ENCODE results near the gene RHBDL2. TPM values are rescaled to one million over a fixed set of nuclear protein-coding genes. Genes with fewer than 3 reads are reported as not detected.

RHBDL2 gene
- total and polyA plus RNA-seq, 10 of the 15 experiments (the other 5 are each of a cell fraction or from before 2014, with no cell fraction given): 0.05 TPM; not detected in 9

DNA sequence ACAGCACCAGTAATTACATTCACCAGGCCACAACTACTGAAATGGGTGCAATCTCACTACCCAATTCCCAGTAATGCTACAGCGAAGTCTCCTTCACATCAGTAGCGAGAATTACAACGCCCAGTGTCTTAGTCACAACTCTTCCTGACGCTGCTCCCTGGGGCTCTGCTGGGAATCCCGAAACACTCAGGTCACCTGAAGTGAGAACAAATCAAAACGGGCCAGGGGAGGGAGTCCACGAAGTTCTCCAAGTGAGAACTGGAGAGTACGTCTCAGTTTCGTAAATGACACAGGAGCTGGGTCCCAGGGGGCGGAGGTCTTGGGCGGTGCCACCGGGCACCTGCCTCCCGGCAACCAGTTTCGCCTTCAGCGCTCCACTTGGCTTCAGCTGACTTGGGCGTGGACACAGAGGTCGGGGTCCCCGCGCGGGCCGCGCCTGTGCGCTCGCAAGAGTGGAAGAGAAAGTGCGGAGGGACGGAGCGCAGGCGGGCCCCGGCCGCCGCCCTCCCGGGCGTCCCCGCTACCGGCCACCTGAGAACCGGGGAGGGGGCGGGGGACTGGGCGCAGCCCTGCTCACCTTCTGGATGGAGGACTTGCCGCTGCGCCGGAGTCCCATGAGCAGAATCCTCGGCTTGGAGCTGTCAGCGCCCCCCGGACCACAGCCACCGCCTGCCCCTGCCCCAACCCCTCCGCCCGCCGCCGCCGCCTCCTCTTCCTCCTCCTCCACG lies 82.6 kb downstream of the RHBDL2 start (continued):
- TF ChIP-seq, protein P1, sequence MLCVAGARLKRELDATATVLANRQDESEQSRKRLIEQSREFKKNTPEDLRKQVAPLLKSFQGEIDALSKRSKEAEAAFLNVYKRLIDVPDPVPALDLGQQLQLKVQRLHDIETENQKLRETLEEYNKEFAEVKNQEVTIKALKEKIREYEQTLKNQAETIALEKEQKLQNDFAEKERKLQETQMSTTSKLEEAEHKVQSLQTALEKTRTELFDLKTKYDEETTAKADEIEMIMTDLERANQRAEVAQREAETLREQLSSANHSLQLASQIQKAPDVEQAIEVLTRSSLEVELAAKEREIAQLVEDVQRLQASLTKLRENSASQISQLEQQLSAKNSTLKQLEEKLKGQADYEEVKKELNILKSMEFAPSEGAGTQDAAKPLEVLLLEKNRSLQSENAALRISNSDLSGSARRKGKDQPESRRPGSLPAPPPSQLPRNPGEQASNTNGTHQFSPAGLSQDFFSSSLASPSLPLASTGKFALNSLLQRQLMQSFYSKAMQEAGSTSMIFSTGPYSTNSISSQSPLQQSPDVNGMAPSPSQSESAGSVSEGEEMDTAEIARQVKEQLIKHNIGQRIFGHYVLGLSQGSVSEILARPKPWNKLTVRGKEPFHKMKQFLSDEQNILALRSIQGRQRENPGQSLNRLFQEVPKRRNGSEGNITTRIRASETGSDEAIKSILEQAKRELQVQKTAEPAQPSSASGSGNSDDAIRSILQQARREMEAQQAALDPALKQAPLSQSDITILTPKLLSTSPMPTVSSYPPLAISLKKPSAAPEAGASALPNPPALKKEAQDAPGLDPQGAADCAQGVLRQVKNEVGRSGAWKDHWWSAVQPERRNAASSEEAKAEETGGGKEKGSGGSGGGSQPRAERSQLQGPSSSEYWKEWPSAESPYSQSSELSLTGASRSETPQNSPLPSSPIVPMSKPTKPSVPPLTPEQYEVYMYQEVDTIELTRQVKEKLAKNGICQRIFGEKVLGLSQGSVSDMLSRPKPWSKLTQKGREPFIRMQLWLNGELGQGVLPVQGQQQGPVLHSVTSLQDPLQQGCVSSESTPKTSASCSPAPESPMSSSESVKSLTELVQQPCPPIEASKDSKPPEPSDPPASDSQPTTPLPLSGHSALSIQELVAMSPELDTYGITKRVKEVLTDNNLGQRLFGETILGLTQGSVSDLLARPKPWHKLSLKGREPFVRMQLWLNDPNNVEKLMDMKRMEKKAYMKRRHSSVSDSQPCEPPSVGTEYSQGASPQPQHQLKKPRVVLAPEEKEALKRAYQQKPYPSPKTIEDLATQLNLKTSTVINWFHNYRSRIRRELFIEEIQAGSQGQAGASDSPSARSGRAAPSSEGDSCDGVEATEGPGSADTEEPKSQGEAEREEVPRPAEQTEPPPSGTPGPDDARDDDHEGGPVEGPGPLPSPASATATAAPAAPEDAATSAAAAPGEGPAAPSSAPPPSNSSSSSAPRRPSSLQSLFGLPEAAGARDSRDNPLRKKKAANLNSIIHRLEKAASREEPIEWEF (IDR thresholded peaks at IDR 0.05; ENCODE audit: insufficient replicate concordance, low read depth, low read length): no peak
- TF ChIP-seq HCFC1 (IDR thresholded peaks at IDR 0.05; ENCODE audit: low read length): no peak
- peak; percentile 46; the same call in 1 of the 2 replicates for TF ChIP-seq GATAD2B (conservative IDR thresholded peaks at IDR 0.05; ENCODE audit: low read depth)
- TF ChIP-seq CEBPB (IDR thresholded peaks at IDR 0.05; ENCODE audit: borderline replicate concordance in 1 of 2, low read depth in 2 of 2, low read length in 2 of 2): no peak
- TF ChIP-seq, protein P2, sequence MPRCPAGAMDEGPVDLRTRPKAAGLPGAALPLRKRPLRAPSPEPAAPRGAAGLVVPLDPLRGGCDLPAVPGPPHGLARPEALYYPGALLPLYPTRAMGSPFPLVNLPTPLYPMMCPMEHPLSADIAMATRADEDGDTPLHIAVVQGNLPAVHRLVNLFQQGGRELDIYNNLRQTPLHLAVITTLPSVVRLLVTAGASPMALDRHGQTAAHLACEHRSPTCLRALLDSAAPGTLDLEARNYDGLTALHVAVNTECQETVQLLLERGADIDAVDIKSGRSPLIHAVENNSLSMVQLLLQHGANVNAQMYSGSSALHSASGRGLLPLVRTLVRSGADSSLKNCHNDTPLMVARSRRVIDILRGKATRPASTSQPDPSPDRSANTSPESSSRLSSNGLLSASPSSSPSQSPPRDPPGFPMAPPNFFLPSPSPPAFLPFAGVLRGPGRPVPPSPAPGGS (IDR thresholded peaks at IDR 0.05; ENCODE audit: borderline replicate concordance, insufficient read depth, low read depth, low read length, poor library complexity, severe bottlenecking): no peak
- no peak for TF ChIP-seq CBX3 (IDR thresholded peaks at IDR 0.05; ENCODE audit: borderline replicate concordance, low read depth)
- TF ChIP-seq WRNIP1 (IDR thresholded peaks at IDR 0.05; ENCODE audit: borderline replicate concordance, low read depth, low read length): no peak
- TF ChIP-seq SIX5 (IDR thresholded peaks at IDR 0.05; ENCODE audit: low read depth, low read length, severe bottlenecking): no peak
- 0 out of 2 replicates have a peak, but pooled peaks have one; percentile 32 for TF ChIP-seq EED (IDR thresholded peaks at IDR 0.05; ENCODE audit: low read depth)
- TF ChIP-seq TCF7 (IDR thresholded peaks at IDR 0.05; ENCODE audit: borderline replicate concordance): no peak
- TF ChIP-seq, protein P3, sequence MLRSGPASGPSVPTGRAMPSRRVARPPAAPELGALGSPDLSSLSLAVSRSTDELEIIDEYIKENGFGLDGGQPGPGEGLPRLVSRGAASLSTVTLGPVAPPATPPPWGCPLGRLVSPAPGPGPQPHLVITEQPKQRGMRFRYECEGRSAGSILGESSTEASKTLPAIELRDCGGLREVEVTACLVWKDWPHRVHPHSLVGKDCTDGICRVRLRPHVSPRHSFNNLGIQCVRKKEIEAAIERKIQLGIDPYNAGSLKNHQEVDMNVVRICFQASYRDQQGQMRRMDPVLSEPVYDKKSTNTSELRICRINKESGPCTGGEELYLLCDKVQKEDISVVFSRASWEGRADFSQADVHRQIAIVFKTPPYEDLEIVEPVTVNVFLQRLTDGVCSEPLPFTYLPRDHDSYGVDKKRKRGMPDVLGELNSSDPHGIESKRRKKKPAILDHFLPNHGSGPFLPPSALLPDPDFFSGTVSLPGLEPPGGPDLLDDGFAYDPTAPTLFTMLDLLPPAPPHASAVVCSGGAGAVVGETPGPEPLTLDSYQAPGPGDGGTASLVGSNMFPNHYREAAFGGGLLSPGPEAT (IDR thresholded peaks at IDR 0.05; ENCODE audit: low read depth): peak; percentile 53; the same call in 1 of the 2 replicates
- no peak for TF ChIP-seq KLF5 (IDR thresholded peaks at IDR 0.05; ENCODE audit: partially characterized antibody)
- TF ChIP-seq POLR2AphosphoS5 (IDR thresholded peaks at IDR 0.05; ENCODE audit: low read length): no peak; the same call in 1 of the 2 replicates
- no peak for TF ChIP-seq ESRRA (IDR thresholded peaks at IDR 0.05; ENCODE audit: low read length)
- TF ChIP-seq IRF4 (IDR thresholded peaks at IDR 0.05; ENCODE audit: low read depth, low read length): no peak
- TF ChIP-seq RFX5 (IDR thresholded peaks at IDR 0.05; ENCODE audit: low read depth, low read length): no peak
- TF ChIP-seq LARP7 (IDR thresholded peaks at IDR 0.05): peak; percentile 26; the same call in 1 of the 2 replicates
- peak; percentile 72; the same call in 1 of the 2 replicates for TF ChIP-seq SIN3A (IDR thresholded peaks at IDR 0.05; ENCODE audit: low read depth, low read length)
- TF ChIP-seq IKZF1 (conservative IDR thresholded peaks at IDR 0.05): peak; percentile 70
- TF ChIP-seq ZNF217 (IDR thresholded peaks at IDR 0.05): no peak
